A673 (cell line): ENCODE data around the gene CFAP99.

Experiments used
- EZH2 ChIP-seq: fragments of 200-600 bp; sonication (generic); IDR thresholded peaks from 2 replicates; pipeline ENCODE4 v1.6.1; 2017; ENCODE audit warnings: borderline replicate concordance, low read depth, mild to moderate bottlenecking, mixed read lengths, antibody characterized with exemption, low read length; ENCODE audit not compliant: poor library complexity, severe bottlenecking
- TF ChIP-seq, protein P1 (sequence below): fragments of 300-800, 200-600 bp; sonication (generic); conservative IDR thresholded peaks from 2 replicates; pipeline ENCODE4 v1.5.1; 2017; ENCODE audit warnings: low read depth, mild to moderate bottlenecking, antibody characterized with exemption, low read length, moderate library complexity, mixed read lengths

DNA sequence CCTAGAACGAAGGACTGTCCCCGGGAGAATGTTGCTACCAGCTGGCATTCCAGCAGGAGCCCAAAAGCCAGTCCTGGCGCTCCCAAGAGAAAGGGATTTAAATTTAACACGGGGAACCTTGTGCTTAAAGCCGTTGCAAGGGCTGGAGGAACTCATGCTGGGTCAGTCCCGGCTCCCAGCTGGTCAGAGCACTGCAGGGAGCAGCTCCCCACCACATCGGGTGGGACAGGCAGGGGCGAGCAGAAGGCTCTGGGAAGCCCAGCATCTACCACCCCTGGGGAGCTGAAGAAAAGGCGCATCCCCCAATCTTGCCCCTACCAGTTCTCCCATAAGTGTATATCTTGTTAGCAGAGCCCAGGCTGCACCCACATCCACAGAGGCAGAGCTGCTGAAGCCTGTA lies 15.7 kb downstream of the CFAP99 start:
- TF ChIP-seq, protein P1, sequence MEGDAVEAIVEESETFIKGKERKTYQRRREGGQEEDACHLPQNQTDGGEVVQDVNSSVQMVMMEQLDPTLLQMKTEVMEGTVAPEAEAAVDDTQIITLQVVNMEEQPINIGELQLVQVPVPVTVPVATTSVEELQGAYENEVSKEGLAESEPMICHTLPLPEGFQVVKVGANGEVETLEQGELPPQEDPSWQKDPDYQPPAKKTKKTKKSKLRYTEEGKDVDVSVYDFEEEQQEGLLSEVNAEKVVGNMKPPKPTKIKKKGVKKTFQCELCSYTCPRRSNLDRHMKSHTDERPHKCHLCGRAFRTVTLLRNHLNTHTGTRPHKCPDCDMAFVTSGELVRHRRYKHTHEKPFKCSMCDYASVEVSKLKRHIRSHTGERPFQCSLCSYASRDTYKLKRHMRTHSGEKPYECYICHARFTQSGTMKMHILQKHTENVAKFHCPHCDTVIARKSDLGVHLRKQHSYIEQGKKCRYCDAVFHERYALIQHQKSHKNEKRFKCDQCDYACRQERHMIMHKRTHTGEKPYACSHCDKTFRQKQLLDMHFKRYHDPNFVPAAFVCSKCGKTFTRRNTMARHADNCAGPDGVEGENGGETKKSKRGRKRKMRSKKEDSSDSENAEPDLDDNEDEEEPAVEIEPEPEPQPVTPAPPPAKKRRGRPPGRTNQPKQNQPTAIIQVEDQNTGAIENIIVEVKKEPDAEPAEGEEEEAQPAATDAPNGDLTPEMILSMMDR = no peak
- TF ChIP-seq EZH2 = no peak
